Right lobe of liver (tissue), 4 donors: ENCODE results near the gene LTBR.

Experiments
- CTCF ChIP-seq, 4 donors: fragments of 200-600 bp in 3 of 4; fragments of 450-650 bp in 1 of 4; IDR thresholded peaks; one replicate each; pipeline versions ENCODE4 v1.5.1 to v1.8.0; 2016 to 2022; ENCODE audit warnings: antibody characterized with exemption in 4 of 4, mild to moderate bottlenecking in 2 of 4
- POLR2A ChIP-seq: fragments of 450-650 bp; IDR thresholded peaks from one replicate; pipeline ENCODE4 v1.6.1; 2017; ENCODE audit warnings: antibody characterized with exemption, mild to moderate bottlenecking
- donor health status: DM: no; HTN: no; CAD: no.
- donor health status: DM: no; HTN: no; CAD: no.
- donor health status: DM: no; HTN: yes; CAD: no.

DNA sequence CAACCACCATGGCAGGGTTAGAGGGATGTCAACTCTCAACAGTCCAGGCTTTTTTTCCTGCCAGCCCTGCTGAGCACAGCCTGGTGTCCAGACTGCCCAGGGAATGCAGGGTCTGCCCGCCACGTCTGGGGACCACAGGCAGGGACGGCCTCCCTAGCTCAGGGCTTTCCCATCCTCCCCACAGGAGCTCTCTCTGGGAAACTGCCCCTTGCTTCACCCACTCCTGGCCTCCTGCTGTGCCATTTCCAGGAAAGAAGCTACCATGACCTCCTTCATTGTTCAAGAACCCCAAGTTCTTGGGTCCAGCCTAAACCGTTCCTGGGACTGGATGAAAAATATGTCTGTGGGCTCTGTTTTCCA is 13.4 kb upstream of the LTBR start:
- no peak for TF ChIP-seq POLR2A
- no peak for TF ChIP-seq CTCF (IDR thresholded peaks at IDR 0.05)
